ENCODE measurements around the gene PLEKHG2. TPM values are rescaled to one million over a fixed set of nuclear protein-coding genes. Genes with fewer than 3 reads are reported as not detected.

The PLEKHG2 gene
- total RNA-seq, 2 donors from 2014 or later = 76.0 to 112 TPM

DNA sequence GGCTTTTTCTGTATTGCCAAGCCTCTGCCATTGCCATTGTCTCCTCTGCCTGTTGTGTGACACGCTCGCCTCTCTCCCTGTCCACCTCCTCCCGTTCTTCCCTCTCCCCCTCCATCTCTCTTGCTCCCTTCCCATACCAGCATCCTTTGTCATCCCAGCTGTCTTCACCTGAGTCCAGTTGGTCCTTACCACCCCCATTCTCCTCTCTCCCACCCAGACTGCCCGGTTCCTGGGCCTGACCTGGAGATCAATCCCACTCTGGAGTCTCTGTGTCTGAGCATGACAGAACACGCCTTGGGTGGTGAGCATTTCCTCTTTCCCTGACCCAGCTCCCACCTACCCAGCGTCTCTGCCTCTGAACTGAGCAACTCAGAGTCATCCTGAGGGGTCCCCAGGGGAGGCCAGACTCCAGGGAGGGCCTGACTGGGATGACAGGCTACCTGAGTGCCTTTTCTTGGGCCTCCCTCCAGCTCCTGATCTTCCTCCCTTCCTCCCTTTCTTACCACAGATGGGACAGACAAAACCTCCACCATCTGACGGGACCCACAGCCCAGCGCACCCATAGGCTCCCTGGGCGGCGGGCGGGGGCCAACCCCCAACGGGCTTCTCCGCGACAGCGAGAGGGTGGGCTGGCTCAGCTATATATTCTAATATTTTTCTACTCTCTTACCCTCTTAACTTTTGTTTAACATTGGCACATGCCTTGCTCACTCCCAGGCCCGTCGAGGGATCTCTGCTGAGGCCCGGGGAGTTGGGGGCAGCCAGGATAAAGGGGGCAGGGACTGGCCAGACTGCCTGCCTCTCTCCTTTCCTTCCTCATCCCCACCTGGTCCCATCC, 29.3 kb upstream of the PLEKHG2 start:
- TF ChIP-seq, protein P1, sequence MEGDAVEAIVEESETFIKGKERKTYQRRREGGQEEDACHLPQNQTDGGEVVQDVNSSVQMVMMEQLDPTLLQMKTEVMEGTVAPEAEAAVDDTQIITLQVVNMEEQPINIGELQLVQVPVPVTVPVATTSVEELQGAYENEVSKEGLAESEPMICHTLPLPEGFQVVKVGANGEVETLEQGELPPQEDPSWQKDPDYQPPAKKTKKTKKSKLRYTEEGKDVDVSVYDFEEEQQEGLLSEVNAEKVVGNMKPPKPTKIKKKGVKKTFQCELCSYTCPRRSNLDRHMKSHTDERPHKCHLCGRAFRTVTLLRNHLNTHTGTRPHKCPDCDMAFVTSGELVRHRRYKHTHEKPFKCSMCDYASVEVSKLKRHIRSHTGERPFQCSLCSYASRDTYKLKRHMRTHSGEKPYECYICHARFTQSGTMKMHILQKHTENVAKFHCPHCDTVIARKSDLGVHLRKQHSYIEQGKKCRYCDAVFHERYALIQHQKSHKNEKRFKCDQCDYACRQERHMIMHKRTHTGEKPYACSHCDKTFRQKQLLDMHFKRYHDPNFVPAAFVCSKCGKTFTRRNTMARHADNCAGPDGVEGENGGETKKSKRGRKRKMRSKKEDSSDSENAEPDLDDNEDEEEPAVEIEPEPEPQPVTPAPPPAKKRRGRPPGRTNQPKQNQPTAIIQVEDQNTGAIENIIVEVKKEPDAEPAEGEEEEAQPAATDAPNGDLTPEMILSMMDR (IDR thresholded peaks at IDR 0.05) = no peak
- DNase-seq (ENCODE audit: low spot score) (no peak), ATAC-seq (ENCODE audit: insufficient number of reproducible peaks, low FRiP score, low read depth) (no peak)
- Histone ChIP-seq H3K36me3 (peaks cover 74% of the 10 kb centered on the region), H3K27me3 (replicated peaks; ENCODE audit: insufficient read depth) (no peaks in the 10 kb centered on the region), H3K9me3 (no peaks in the 10 kb centered on the region), H3K27ac (no peak overlapping the region), H3K4me3 (no peak overlapping the region), H3K4me1 (ENCODE audit: control insufficient read depth in 1 of 2, low read depth in 2 of 2) (peaks cover 0 to 7% of the 10 kb centered on the region in 2 donors)

DNA sequence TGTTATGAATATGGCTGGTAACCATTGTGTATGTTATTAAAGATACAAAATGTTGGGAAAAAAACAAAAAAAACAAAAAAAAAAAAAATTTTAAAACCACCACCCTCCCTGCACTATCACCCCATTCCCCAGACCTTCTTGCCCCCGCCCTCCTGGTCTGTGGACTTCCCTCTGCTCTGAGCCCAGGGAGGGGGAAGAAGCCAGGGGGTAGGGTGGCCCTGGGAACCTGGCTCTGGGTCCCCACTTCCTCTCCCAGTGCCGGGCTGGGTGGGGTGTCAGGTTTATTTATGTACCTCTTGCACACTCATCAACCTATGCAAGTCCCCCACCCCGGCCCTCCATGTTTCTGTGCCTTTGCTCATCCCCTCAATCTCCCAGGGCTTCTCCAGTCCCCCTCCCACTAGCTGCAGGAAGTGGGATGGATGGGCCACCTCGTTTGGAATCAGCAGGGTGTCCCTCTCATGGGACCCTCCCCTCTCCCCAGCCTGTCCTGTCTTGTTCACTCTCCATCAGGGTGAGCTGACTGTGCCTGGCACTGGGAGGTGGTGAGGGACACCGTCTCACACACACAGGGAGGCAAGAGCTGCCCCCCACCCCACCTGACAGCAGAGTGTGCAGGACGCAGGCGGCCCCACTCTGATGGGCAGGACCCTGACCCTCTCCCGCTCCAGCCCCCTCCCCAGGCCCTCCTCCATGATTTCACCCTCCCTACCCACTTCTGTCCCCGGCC, 27.5 kb upstream of the PLEKHG2 start:
- no peaks in the 10 kb centered on the region for H3K9me3 ChIP-seq
- ATAC-seq (ENCODE audit: insufficient number of reproducible peaks, low FRiP score, low read depth) (no peak), DNase-seq (ENCODE audit: low spot score) (no peak)
- TF ChIP-seq, protein P1 (IDR thresholded peaks at IDR 0.05) = no peak
- peaks cover 5 to 19% of the 10 kb centered on the region in 2 donors for H3K4me1 ChIP-seq (ENCODE audit: control insufficient read depth in 1 of 2, low read depth in 2 of 2)
- no peaks in the 10 kb centered on the region for H3K27me3 ChIP-seq (replicated peaks; ENCODE audit: insufficient read depth)
- no peak overlapping the region for H3K4me3 ChIP-seq
- H3K27ac ChIP-seq = no peak overlapping the region
- H3K36me3 ChIP-seq = peaks cover 67% of the 10 kb centered on the region

DNA sequence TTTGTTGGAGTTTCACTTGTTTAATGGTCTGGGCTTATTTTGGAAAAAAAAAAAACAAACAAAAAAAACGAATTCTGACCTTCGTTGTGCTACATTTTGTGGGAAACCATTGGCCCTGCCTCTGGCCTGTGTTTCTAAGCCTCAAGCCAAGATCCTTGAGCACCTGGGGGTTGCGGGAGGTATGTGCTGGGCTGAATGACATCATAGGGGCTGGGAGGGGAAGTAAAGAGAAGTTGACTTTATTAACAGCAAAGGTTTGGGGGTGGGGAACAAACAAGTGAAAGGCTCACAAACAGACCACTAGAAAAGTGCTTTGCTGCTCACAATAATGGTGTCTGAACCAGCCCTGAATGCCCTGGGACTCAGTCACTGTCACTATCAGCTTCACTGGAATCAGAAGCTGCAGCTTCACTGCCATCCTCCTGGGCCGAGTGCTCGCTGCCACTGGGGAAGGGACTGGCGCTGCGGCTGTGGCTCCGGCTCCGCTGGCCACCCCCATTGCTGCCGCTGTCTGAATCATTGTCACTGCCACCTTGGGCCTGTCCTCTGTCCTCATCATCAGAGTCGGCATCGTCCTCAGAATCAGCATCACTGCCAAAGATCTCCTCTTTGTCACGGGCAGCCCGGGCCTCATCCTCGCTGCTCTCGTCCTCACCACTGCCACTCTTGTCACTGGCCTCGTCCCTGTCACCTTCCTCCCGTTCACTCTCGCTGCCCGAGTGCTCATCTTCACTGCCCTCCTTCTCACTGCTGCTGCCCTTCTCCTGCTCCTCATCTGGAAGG, 26.6 kb upstream of the PLEKHG2 start:
- ATAC-seq (ENCODE audit: insufficient number of reproducible peaks, low FRiP score, low read depth) (no peak), DNase-seq (ENCODE audit: low spot score) (no peak)
- Histone ChIP-seq H3K27me3 (replicated peaks; ENCODE audit: insufficient read depth) (no peaks in the 10 kb centered on the region), H3K27ac (no peak overlapping the region), H3K4me1 (ENCODE audit: control insufficient read depth in 1 of 2, low read depth in 2 of 2) (peaks cover 7 to 24% of the 10 kb centered on the region in 2 donors), H3K4me3 (no peak overlapping the region), H3K36me3 (peaks cover 59% of the 10 kb centered on the region), H3K9me3 (no peaks in the 10 kb centered on the region)
- TF ChIP-seq, protein P1 (IDR thresholded peaks at IDR 0.05) = no peak

DNA sequence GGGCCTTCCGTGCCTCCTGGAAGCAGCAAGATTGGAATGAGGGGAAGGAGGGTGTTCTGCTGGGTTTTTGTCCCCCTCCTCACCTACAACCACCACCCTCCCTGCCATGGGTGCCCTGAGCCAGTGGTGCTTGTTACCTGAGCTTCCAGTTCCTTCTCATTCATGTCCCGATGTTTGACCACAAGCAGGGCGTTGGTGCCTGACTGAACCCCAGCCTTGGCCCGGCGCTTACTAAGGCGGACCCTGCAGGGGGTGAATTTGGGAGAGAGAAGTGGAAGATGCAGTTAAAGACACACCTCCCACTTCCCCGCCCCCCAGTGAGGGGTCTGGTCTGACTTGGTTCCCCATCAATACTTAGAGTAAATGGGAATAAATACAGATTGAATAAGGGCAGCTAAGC, 25.9 kb upstream of the PLEKHG2 start:
- peaks cover 51% of the 10 kb centered on the region for H3K36me3 ChIP-seq
- DNase-seq (ENCODE audit: low spot score) = no peak
- peaks cover 7 to 26% of the 10 kb centered on the region in 2 donors for H3K4me1 ChIP-seq (ENCODE audit: control insufficient read depth in 1 of 2, low read depth in 2 of 2)
- ATAC-seq (ENCODE audit: insufficient number of reproducible peaks, low FRiP score, low read depth) = no peak
- H3K9me3 ChIP-seq = no peaks in the 10 kb centered on the region
- TF ChIP-seq, protein P1 (IDR thresholded peaks at IDR 0.05) = no peak
- no peaks in the 10 kb centered on the region for H3K27me3 ChIP-seq (replicated peaks; ENCODE audit: insufficient read depth)
- no peak overlapping the region for H3K4me3 ChIP-seq
- H3K27ac ChIP-seq = no peak overlapping the region

DNA sequence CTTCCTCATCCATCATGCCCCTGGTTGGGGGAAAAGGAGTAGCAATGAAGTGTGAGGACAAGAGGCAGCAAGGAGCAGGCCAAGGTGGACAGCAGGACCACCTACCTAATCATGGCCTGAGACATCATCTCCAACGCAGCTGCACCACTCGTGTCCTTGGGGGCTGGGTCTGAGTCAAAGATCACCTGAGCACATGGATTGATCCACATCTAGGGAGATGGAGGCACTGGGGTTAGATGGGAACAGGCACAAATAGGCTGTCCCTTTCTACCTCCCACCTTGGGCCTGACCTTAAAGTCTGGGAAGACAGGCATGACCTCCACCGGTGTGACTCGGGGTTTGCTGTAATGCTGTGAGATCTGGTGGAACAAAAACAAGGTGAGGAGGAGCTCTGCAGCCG, 23.8 kb upstream of the PLEKHG2 start:
- H3K9me3 ChIP-seq = no peaks in the 10 kb centered on the region
- H3K4me1 ChIP-seq (ENCODE audit: control insufficient read depth in 1 of 2, low read depth in 2 of 2) = peaks cover 16 to 38% of the 10 kb centered on the region in 2 donors
- no peak for DNase-seq (ENCODE audit: low spot score)
- TF ChIP-seq, protein P1 (IDR thresholded peaks at IDR 0.05) = no peak
- no peaks in the 10 kb centered on the region for H3K27me3 ChIP-seq (replicated peaks; ENCODE audit: insufficient read depth)
- peaks cover 38% of the 10 kb centered on the region for H3K36me3 ChIP-seq
- H3K4me3 ChIP-seq = no peak overlapping the region
- ATAC-seq (ENCODE audit: insufficient number of reproducible peaks, low FRiP score, low read depth) = no peak
- no peak overlapping the region for H3K27ac ChIP-seq

Data from thoracic aorta (tissue), 2 donors.